LNCaP clone FGC (cell line): Measurements from ENCODE around the gene DLG3.
"Not testable (repeated sequence)": the region's sequence is repeated elsewhere in the genome, so short reads cannot be mapped to it uniquely, and the experiment has no call there.

Experiments used
- DNase-seq: peaks from one replicate; pipeline ENCODE4 v3.0.0-alpha.2; 2011; ENCODE audit warnings: low read depth
- H3K4me3 ChIP-seq: 2 replicates; pipeline ENCODE4 v1.5.1; 2011; ENCODE audit warnings: mild to moderate bottlenecking, low read depth, low read length, control low read depth
- CTCF ChIP-seq: IDR thresholded peaks from 2 replicates; pipeline ENCODE4 v1.5.1; 2012; ENCODE audit warnings: mild to moderate bottlenecking; ENCODE audit not compliant: control insufficient read depth, insufficient read depth; ENCODE audit errors: extremely low read depth

DLG3 gene

DNA sequence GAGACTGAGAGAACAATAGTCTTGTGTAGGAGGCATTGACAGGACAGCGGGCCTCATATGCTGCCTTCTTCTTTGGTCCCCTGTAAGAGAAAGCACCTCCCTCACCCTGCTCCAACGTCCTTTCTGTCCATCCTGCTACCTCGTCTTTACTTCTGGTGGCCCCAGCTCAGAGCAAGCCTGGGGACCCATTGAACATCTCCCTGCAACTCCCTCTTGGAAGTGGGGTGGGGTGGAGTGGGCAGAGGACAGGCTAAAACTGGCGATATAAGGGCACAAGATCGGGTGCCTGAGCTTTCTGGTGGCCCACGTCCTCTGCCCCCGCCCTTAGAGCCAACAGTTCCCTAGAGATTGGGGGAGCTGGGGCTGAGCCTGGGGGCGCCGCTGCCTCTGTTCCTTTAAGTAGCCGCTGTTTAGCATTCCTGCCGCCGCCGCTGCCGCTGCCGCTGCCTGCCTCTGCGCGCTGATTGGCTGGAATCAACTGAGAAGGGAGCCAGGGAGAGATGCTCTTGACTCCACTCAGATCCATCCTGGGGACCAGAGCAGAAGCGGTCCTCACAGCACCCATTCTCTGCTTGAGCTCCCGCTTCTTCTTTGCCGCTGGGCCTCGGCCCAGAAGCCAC is at the start of gene DLG3:
Gene DLG3 (plus strand): TSS at position 510 of the 620 bp plus-strand sequence. CDS start 367 bp downstream, outside the sequence.
- no peak within 1 kb of the TSS for H3K4me3 ChIP-seq
- DNase-seq, result no peak
- no peak for TF ChIP-seq CTCF

DNA sequence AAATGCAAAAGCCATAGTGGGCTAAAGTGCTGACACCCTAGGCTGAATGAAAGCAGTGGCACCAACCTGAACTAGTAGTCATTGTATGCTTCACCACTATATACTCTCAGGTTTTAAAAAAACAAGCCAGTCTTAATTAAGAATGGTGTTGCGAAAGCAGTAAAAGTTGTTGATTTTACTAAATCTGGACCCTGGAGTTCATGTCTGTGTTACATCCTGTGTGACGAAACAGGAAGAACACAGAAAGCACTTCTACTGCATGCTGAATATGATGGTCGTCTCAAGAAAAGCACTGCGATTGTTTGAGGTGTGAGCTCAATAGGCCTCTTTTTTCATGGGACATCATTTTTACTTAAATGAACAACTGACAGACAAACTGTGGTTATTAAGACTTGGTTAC is 45.7 kb upstream of the DLG3 start:
- no peak for DNase-seq
- TF ChIP-seq CTCF, result no peak
- no peak overlapping the region for H3K4me3 ChIP-seq

- not testable (repeated sequence) for H3K4me3 ChIP-seq, DNase-seq
Measured at GRCh38 chrX:70400181-70400580, 44.5 kb upstream of the DLG3 start.

DNA sequence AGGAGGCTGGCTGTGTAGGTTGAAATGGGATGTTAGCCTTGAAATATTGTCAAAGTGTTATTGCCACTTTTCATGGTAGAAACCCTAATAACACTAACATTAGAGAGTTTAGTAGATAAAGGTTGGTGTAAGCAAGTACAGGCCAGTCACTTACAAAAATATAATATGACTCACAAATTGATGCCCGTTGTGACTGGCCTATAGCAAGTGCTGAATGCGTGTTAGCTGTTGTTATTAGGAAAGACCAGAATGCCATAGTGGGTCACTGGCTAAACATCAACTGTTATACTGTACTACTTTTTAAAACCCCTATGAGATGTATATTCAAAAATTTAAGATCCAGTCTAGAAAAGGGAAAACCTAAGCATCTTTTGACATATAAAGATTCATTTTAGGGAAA is 41.9 kb upstream of the DLG3 start:
- TF ChIP-seq CTCF, result no peak
- DNase-seq, result no peak
- H3K4me3 ChIP-seq, result no peak overlapping the region

DNA sequence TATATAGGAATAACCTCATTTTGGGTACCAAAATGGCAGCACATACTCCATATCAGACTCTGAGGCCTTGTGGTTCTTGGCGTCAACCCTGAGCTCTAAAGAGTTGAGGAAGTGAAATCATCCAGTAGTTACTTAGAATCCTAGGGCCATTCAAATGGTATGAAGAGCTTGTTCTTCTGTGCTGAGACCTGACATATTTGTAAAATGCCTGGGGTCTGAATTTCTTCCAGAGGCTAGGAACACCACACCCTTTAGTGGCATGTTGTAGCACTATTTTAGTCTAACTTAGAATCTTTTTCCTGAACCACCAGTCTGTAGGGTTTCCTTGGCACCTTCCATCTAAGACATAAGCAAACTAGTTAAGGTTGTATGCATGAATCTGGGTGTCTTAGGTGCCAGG is 39.6 kb upstream of the DLG3 start:
- no peak for DNase-seq
- TF ChIP-seq CTCF, result no peak
- H3K4me3 ChIP-seq, result no peak overlapping the region

DNA sequence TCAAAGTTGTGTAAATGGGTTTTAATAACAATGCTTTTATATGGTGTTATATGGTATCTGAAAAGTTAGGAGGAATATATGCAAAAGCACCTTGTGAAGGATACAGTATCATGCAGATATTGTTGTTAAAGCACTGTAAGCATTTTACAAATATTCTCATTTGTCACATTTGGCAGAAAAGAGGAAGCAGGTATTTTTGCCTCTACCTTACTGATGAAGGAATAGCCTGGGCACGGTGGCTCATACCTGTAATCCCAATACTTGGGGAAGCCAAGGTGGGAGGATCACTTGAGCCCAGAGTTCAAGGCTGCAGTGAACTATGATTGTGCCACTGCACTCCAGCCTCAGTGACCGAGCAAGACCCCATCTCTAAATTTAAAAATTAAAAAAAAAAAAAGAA is 33.7 kb upstream of the DLG3 start:
- TF ChIP-seq CTCF, result no peak
- no peak overlapping the region for H3K4me3 ChIP-seq
- no peak for DNase-seq

DNA sequence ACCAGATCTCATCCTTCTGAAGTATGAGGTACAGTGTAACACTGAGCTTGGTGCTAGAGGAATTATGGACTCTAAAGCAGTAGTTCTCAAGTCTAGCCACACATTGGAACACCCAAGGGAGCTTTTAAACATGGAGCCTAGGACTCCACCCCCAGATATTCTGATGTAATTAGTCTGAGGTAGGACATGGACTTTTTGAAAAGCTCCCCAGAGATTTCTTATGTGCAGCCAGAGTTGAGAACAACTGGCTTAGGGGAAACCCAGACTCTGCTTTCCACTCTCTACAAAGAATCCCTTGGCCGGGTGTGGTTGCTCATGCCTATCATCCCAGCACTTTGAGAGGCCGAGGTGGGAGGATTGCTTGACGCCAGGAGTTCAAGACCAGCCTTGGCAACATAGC is 33.2 kb upstream of the DLG3 start:
- no peak overlapping the region for H3K4me3 ChIP-seq
- DNase-seq, result no peak
- no peak for TF ChIP-seq CTCF
